Subcutaneous adipose tissue (tissue), 4 donors: ENCODE results near the gene IGFBP5. TPM values are rescaled to one million over a fixed set of nuclear protein-coding genes. Genes with fewer than 3 reads are reported as not detected.

Source experiments
- total RNA-seq, 4 donors: library from RNA; depleted of rRNA; stranded (reverse); fragments of >200 nt; gene quantifications; one replicate each; pipeline ENCODE4 v1.1.0, GENCODE V29; 2016
- TF ChIP-seq, protein P1 (sequence below): fragments of 450-650 bp; IDR thresholded peaks from one replicate; pipeline ENCODE4 v1.5.1; 2016; ENCODE audit warnings: low read depth, mild to moderate bottlenecking, control low read depth, antibody characterized with exemption, moderate library complexity

IGFBP5 gene
- total RNA-seq, 4 donors from 2014 or later: 74.8 to 661 (median 512) TPM

- TF ChIP-seq, protein P1, sequence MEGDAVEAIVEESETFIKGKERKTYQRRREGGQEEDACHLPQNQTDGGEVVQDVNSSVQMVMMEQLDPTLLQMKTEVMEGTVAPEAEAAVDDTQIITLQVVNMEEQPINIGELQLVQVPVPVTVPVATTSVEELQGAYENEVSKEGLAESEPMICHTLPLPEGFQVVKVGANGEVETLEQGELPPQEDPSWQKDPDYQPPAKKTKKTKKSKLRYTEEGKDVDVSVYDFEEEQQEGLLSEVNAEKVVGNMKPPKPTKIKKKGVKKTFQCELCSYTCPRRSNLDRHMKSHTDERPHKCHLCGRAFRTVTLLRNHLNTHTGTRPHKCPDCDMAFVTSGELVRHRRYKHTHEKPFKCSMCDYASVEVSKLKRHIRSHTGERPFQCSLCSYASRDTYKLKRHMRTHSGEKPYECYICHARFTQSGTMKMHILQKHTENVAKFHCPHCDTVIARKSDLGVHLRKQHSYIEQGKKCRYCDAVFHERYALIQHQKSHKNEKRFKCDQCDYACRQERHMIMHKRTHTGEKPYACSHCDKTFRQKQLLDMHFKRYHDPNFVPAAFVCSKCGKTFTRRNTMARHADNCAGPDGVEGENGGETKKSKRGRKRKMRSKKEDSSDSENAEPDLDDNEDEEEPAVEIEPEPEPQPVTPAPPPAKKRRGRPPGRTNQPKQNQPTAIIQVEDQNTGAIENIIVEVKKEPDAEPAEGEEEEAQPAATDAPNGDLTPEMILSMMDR: no peak
Observed at GRCh38 chr2:216626168-216626874, 69.0 kb downstream of the IGFBP5 start.

- TF ChIP-seq, protein P1: no peak
Observed at GRCh38 chr2:216624251-216624650, 71.1 kb downstream of the IGFBP5 start.

DNA sequence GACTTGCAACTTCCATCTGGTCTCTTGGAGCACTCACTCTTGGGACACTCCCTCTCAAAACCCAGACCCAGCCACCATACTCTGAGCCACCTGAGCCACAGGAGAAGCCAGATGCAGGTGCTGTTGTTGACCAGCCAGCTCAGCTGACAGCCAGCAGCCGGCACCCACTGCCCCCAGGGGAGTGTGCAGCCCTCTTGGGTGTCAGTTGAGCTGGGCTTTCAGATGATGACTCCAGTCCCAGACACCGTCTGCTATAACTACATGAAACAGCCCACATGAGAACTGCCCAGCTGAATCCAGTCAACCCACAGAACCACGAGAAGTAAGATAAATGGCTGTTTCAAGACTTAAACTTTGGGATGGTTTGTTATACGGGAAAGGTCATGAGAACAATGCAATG is 72.8 kb downstream of the IGFBP5 start:
- TF ChIP-seq, protein P1: no peak

Other genes starting within 250 kb of the IGFBP5 start
- gene RPL37A, start 196.7 kb downstream of the IGFBP5 start, total RNA-seq: 1,000 to 10,000 TPM; 1,101 to 2,003 (median 1,461) TPM
- 10 to 100 TPM; 18.9 to 50.5 (median 22.9) TPM for gene IGFBP2, start 62.1 kb downstream of the IGFBP5 start, total RNA-seq
- gene TNP1, start 164.5 kb upstream of the IGFBP5 start, total RNA-seq: not detected